GM12878 (cell line): Measurements from ENCODE around the gene SEPTIN5. TPM values are rescaled to one million over a fixed set of nuclear protein-coding genes. Genes with fewer than 3 reads are reported as not detected.

Experiments
- ATAC-seq: fragments of 200-7000 bp; cut with Tn5 transposase; 3 replicates; pipeline ENCODE4 v1.9.1; 2020; ENCODE audit warnings: mild to moderate bottlenecking, moderate library complexity
- BruUV-seq: library from RNA; stranded (reverse); fragments of 400-500 nt; replicated peaks from 2 replicates; lab custom pipeline; 2021; lab: Mats Ljungman, UMichigan
- CTCF ChIA-PET: fragments of 300-600 bp; sonication (Branson Sonifier 250); formaldehyde crosslinking; extraction: SDS; loops from one replicate; lab custom pipeline; 2021; ENCODE audit warnings: inconsistent platforms; lab: Yijun Ruan, JAX
- POLR2A ChIA-PET: fragments of 350-600 bp; formaldehyde crosslinking; extraction: SDS; loops from one replicate; lab custom pipeline; 2021; ENCODE audit warnings: inconsistent platforms; lab: Charles Lee
- RAD21 ChIA-PET: fragments of 300-600 bp; sonication (Branson Sonifier 250); formaldehyde crosslinking; loops from one replicate; lab custom pipeline; 2023; ENCODE audit warnings: antibody characterized with exemption; ENCODE audit not compliant: unreplicated experiment; lab: Charles Lee
- SMC1A ChIA-PET: fragments of 300-600 bp; sonication (Branson Sonifier 250); formaldehyde crosslinking; loops from one replicate; lab custom pipeline; 2023; ENCODE audit not compliant: unreplicated experiment, uncharacterized antibody; lab: Charles Lee
- DNase-seq: peaks from one replicate; pipeline ENCODE4 v3.0.0-alpha.2; 2011; ENCODE audit warnings: low read depth, low spot score
- FAIRE-seq: peaks from 3 replicates; lab custom pipeline; 2011; peaks lifted over from hg19 to GRCh38; lab: Jason Lieb, UNC
- H2AFZ ChIP-seq: 2 replicates; pipeline ENCODE4 v1.6.0; 2011; ENCODE audit warnings: low read depth, low read length, control low read depth; ENCODE audit not compliant: control insufficient read depth
- H3K27ac ChIP-seq: 2 replicates; pipeline ENCODE4 v1.5.1; 2011; ENCODE audit warnings: control low read depth; ENCODE audit not compliant: control insufficient read depth, insufficient read depth
- H3K27me3 ChIP-seq, 2 experiments: replicated peaks in 1 of 2; 2 replicates each; pipeline versions ENCODE4 v1.6.0 to v1.6.1; 2011; ENCODE audit warnings: low read length in 1 of 2; ENCODE audit not compliant: control insufficient read depth in 2 of 2, insufficient read depth in 2 of 2
- H3K36me3 ChIP-seq, 2 experiments: 2 replicates each; pipeline ENCODE4 v1.5.1; 2011; ENCODE audit warnings: low read length in 1 of 2; ENCODE audit not compliant: control insufficient read depth in 2 of 2, insufficient read depth in 2 of 2
- H3K4me1 ChIP-seq: 2 replicates; pipeline ENCODE4 v1.6.1; 2011; ENCODE audit warnings: mild to moderate bottlenecking, low read length, moderate library complexity, mixed read lengths; ENCODE audit not compliant: control insufficient read depth, insufficient read depth
- H3K4me2 ChIP-seq: 2 replicates; pipeline ENCODE4 v1.6.0; 2011; ENCODE audit warnings: control low read depth; ENCODE audit not compliant: control insufficient read depth, insufficient read depth
- H3K4me3 ChIP-seq: fragments of 200-600 bp; sonication (generic); 2 replicates; pipeline ENCODE4 v1.5.1; 2016
- H3K79me2 ChIP-seq: 2 replicates; pipeline ENCODE4 v1.6.0; 2011; ENCODE audit warnings: low read length; ENCODE audit not compliant: control insufficient read depth, insufficient read depth
- H3K9ac ChIP-seq: 2 replicates; pipeline ENCODE4 v1.8.0; 2011; ENCODE audit warnings: low read length, control low read depth, mixed read lengths; ENCODE audit not compliant: control insufficient read depth, insufficient read depth
- H3K9me3 ChIP-seq: replicated peaks from 3 replicates; pipeline ENCODE4 v1.5.1; 2011; ENCODE audit warnings: mild to moderate bottlenecking, low read length; ENCODE audit not compliant: control insufficient read depth, insufficient read depth
- H4K20me1 ChIP-seq: 2 replicates; pipeline ENCODE4 v1.6.0; 2011; ENCODE audit not compliant: control insufficient read depth, insufficient read depth
- EP300 ChIP-seq, 2 experiments: fragments of 150-350 bp in 1 of 2; IDR thresholded peaks; 2 replicates each; pipeline ENCODE4 v1.6.1; 2011 to 2012; ENCODE audit warnings: low read depth in 2 of 2, low read length in 2 of 2, borderline replicate concordance in 1 of 2, improper control_type of control experiment in 1 of 2, inconsistent platforms in 1 of 2; ENCODE audit not compliant: control insufficient read depth in 1 of 2
- FOS ChIP-seq: IDR thresholded peaks from 3 replicates; pipeline ENCODE4 v1.6.1; 2011; ENCODE audit warnings: borderline replicate concordance; ENCODE audit not compliant: insufficient read length; ENCODE audit errors: extremely low read depth
- JUND ChIP-seq: IDR thresholded peaks from 2 replicates; pipeline ENCODE4 v1.6.1; 2012; ENCODE audit warnings: low read depth, mild to moderate bottlenecking, low read length, improper control_type of control experiment, moderate library complexity
- MEF2A ChIP-seq: IDR thresholded peaks from 2 replicates; pipeline ENCODE4 v1.6.1; 2011; ENCODE audit warnings: low read depth, mild to moderate bottlenecking, low read length, moderate library complexity; ENCODE audit not compliant: insufficient read depth
- MEF2B ChIP-seq: fragments of 450-650 bp; IDR thresholded peaks from 2 replicates; pipeline ENCODE4 v1.6.1; 2018; ENCODE audit warnings: mild to moderate bottlenecking, moderate library complexity; ENCODE audit not compliant: partially characterized antibody, poor library complexity, severe bottlenecking
- MYC ChIP-seq: IDR thresholded peaks from 2 replicates; pipeline ENCODE4 v1.6.1; 2011; ENCODE audit warnings: mild to moderate bottlenecking, low read length, moderate library complexity, inconsistent platforms; ENCODE audit not compliant: insufficient read depth, insufficient replicate concordance, insufficient read length, severe bottlenecking
- TCF12 ChIP-seq: IDR thresholded peaks from 2 replicates; pipeline ENCODE4 v1.6.1; 2011; ENCODE audit warnings: low read depth, mild to moderate bottlenecking, low read length
- YY1 ChIP-seq: IDR thresholded peaks from 2 replicates; pipeline ENCODE4 v1.6.1; 2011; ENCODE audit warnings: low read depth, mild to moderate bottlenecking, low read length
- WGBS: methylation state at CpG from one replicate; pipeline ENCODE4 v1.1.6; 2016; ENCODE audit warnings: low lambda C conversion rate; ENCODE audit not compliant: insufficient replicate concordance, insufficient coverage; ENCODE audit errors: missing lambda C conversion rate; 5-methylcytosine and 5-hydroxymethylcytosine counted together
- in situ Hi-C: fragments of 300-500 bp; cut with MboI; formaldehyde crosslinking; loops from 9 replicates; pipeline ENCODE4 v1.14.3; 2018; ENCODE audit warnings: mixed read lengths
- intact Hi-C: fragments of 100-400 bp; cut with micrococcal nuclease; formaldehyde crosslinking; loops from one replicate; pipeline ENCODE4 v1.14.2; 2022; ENCODE audit not compliant: unreplicated experiment
- polyA plus RNA-seq, 11 experiments: library from polyadenylated mRNA; depleted of rRNA in 4 of 11; unstranded in 6 of 11; stranded (reverse) in 5 of 11; fragments of >200 nt; fragmentation: Nextera tagmentation in 4 of 11; fragmentation: Illumina TruSeq in 1 of 11; extraction: Ambion mirVana in 4 of 11; extraction: Trizol in 1 of 11; gene quantifications; 1 replicate in 1 of 11; 2 replicates in 10 of 11; pipeline versions ENCODE4 v1.2.1 to v1.2.3, GENCODE V29; 2011 to 2016; ENCODE audit warnings: inconsistent platforms in 2 of 11, missing spikeins in 2 of 11, low read depth in 1 of 11
- total RNA-seq, 4 experiments: library from RNA; depleted of rRNA in 3 of 4; stranded (reverse); fragments of >200 nt in 3 of 4; fragmentation: Illumina TruSeq in 1 of 4; extraction: Trizol in 1 of 4; gene quantifications; 2 replicates each; pipeline versions ENCODE4 v1.2.1 to v1.2.3, GENCODE V29; 2013 to 2021
- TF ChIP-seq, protein P1 (sequence below): fragments of 450-650 bp; formaldehyde crosslinking; IDR thresholded peaks from 2 replicates; pipeline ENCODE4 v1.4.0; 2022; ENCODE audit warnings: mild to moderate bottlenecking, moderate library complexity
- TF ChIP-seq, protein P2 (sequence below): fragments of 450-650 bp; IDR thresholded peaks from 2 replicates; pipeline ENCODE4 v1.6.1; 2017; ENCODE audit warnings: mild to moderate bottlenecking, moderate library complexity
- TF ChIP-seq, protein P3 (sequence below): fragments of 450-650 bp; IDR thresholded peaks from 2 replicates; pipeline ENCODE4 v1.6.1; 2017; ENCODE audit warnings: borderline replicate concordance

SEPTIN5 gene
- total and polyA plus RNA-seq, 10 of the 15 experiments (the other 5 are each of a cell fraction or from before 2014, with no cell fraction given) = 0.13 to 1.1 (median 0.34) TPM; not detected in 5

DNA sequence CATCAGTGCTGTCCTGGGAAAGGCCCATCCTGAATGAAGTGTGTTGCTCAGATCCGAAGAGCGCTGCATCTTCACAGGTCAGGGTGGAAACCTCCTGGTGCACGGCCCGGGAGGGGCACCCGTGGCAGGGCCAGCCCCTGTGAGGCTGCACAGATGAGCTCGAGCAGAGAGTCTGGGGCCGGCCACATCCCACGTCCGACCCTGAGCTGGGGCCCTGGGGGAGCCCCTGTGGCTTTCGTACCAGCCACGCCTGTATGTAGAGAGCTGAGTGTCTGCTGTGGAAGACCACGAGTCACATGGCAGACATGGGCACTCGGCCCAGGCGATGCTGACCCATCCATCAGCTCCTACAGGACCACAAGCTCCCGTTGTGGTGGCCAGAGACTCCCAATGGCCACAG is 24.9 kb upstream of the SEPTIN5 start:
- DNase-seq (no peak), FAIRE-seq (no peak), ATAC-seq (no peak)
- Histone ChIP-seq H2AFZ (no peak overlapping the region), H3K9me3 (no peaks in the 10 kb centered on the region), H3K27ac (no peak overlapping the region), H3K4me1 (no peaks in the 10 kb centered on the region), H3K9ac (no peak overlapping the region), H3K4me3 (no peak overlapping the region), H4K20me1 (no peaks in the 10 kb centered on the region), H3K27me3 (no peaks in the 10 kb centered on the region; a peak in 1 of 4 replicates), H3K79me2 (no peaks in the 10 kb centered on the region), H3K4me2 (no peak overlapping the region), H3K36me3 (no peaks in the 10 kb centered on the region)
- intact Hi-C loops (no loop called here), in situ Hi-C loops (no loop called here)
- ChIA-PET POLR2A (no interaction called here), CTCF (no interaction called here), RAD21 (no interaction called here), SMC1A (interaction anchor here (0.6 kb wide), 2 partner anchors 13 to 20 kb away, joined by 3 to 6 read pairs; no protein-coding TSS in a partner anchor)
- WGBS = 16% methylated on average over 15 of the region's 15 CpGs
- no TSS peak for BruUV-seq
- TF ChIP-seq, protein P1, sequence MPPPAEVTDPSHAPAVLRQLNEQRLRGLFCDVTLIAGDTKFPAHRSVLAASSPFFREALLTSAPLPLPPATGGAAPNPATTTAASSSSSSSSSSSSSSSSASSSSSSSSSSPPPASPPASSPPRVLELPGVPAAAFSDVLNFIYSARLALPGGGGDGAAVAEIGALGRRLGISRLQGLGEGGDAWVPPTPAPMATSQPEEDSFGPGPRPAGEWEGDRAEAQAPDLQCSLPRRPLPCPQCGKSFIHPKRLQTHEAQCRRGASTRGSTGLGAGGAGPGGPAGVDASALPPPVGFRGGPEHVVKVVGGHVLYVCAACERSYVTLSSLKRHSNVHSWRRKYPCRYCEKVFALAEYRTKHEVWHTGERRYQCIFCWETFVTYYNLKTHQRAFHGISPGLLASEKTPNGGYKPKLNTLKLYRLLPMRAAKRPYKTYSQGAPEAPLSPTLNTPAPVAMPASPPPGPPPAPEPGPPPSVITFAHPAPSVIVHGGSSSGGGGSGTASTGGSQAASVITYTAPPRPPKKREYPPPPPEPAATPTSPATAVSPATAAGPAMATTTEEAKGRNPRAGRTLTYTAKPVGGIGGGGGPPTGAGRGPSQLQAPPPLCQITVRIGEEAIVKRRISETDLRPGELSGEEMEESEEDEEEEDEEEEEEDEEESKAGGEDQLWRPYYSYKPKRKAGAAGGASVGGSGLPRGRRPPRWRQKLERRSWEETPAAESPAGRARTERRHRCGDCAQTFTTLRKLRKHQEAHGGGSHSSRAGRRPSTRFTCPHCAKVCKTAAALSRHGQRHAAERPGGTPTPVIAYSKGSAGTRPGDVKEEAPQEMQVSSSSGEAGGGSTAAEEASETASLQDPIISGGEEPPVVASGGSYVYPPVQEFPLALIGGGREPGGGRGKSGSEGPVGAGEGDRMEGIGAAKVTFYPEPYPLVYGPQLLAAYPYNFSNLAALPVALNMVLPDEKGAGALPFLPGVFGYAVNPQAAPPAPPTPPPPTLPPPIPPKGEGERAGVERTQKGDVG (CRISPR knock-in tag) = no peak
- TF ChIP-seq JUND (no peak), MYC (no peak), YY1 (no peak), FOS (no peak), TCF12 (no peak), MEF2A (no peak), MEF2B (no peak), EP300 (IDR thresholded peaks at IDR 0.05; ENCODE audit: borderline replicate concordance in 1 of 2, control insufficient read depth in 1 of 2, low read depth in 2 of 2, low read length in 2 of 2) (no peak)
- TF ChIP-seq, protein P2, sequence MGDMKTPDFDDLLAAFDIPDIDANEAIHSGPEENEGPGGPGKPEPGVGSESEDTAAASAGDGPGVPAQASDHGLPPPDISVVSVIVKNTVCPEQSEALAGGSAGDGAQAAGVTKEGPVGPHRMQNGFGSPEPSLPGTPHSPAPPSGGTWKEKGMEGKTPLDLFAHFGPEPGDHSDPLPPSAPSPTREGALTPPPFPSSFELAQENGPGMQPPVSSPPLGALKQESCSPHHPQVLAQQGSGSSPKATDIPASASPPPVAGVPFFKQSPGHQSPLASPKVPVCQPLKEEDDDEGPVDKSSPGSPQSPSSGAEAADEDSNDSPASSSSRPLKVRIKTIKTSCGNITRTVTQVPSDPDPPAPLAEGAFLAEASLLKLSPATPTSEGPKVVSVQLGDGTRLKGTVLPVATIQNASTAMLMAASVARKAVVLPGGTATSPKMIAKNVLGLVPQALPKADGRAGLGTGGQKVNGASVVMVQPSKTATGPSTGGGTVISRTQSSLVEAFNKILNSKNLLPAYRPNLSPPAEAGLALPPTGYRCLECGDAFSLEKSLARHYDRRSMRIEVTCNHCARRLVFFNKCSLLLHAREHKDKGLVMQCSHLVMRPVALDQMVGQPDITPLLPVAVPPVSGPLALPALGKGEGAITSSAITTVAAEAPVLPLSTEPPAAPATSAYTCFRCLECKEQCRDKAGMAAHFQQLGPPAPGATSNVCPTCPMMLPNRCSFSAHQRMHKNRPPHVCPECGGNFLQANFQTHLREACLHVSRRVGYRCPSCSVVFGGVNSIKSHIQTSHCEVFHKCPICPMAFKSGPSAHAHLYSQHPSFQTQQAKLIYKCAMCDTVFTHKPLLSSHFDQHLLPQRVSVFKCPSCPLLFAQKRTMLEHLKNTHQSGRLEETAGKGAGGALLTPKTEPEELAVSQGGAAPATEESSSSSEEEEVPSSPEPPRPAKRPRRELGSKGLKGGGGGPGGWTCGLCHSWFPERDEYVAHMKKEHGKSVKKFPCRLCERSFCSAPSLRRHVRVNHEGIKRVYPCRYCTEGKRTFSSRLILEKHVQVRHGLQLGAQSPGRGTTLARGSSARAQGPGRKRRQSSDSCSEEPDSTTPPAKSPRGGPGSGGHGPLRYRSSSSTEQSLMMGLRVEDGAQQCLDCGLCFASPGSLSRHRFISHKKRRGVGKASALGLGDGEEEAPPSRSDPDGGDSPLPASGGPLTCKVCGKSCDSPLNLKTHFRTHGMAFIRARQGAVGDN = no peak
- TF ChIP-seq, protein P3, sequence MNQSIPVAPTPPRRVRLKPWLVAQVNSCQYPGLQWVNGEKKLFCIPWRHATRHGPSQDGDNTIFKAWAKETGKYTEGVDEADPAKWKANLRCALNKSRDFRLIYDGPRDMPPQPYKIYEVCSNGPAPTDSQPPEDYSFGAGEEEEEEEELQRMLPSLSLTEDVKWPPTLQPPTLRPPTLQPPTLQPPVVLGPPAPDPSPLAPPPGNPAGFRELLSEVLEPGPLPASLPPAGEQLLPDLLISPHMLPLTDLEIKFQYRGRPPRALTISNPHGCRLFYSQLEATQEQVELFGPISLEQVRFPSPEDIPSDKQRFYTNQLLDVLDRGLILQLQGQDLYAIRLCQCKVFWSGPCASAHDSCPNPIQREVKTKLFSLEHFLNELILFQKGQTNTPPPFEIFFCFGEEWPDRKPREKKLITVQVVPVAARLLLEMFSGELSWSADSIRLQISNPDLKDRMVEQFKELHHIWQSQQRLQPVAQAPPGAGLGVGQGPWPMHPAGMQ = no peak
